ENCODE results near the gene TATDN2. TPM values are rescaled to one million over a fixed set of nuclear protein-coding genes. Genes with fewer than 3 reads are reported as not detected.

The TATDN2 gene
- total and polyA plus RNA-seq, 9 of the 15 experiments (the other 6 are each of a cell fraction or from before 2014, with no cell fraction given), result 5.2 to 44.7 (median 25.8) TPM

DNA sequence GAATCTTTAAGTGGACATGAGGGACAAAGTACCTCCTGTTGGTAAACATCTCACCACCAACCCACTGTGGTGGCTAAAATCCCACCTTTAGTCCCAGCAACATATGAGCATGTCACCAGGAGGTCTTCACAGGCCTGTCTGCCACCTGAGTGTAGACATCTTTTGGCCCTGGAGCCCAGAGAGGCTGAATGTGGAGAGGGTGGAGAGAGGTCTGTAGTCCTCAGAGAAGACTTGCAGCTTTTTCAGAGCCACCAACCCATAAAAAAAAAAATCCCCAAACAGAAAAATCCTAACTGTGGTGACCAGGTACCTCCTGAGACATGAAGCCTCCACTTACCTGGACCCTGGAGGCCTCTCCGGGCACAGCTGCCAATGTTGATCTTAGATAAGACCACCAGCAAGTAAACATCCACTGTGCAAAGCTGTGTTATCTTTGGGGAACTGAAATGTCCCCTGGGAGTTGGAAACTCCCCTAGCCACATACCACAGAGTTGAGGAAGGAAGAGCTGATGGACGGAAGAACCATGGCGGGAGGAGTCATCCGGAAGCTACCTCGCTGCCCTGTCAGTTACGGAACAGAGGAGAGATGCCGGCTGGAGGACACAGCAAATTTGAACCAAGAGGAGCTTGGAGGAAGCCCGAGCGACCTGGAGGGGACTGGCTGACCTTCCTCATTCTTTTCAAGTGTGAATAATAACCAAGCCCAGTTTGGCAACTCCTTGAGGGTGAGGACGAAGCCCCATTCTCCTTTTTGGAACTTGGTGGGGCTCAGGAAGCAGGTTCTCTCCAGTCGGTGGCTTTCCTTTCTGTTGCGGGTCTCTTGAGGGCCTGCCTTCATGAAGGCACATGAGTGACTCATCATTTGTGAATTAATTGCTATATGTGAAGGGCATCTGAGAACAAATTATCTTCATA is 44.5 kb downstream of the TATDN2 start, which contains the start of gene GHRL (continued):
- TF ChIP-seq HOMEZ (CRISPR knock-in tag; IDR thresholded peaks at IDR 0.05), result no peak
- 0 out of 2 replicates have a peak, but pooled peaks have one; percentile 50 for TF ChIP-seq ZNF584 (CRISPR knock-in tag; IDR thresholded peaks at IDR 0.05; ENCODE audit: low read depth)
- TF ChIP-seq L3MBTL2 (IDR thresholded peaks at IDR 0.05), result peak; percentile 57
- peak; percentile 71 for TF ChIP-seq SMARCA4 (IDR thresholded peaks at IDR 0.05)
- TF ChIP-seq ZBED1 (IDR thresholded peaks at IDR 0.05), result no peak
- peak; percentile 69 for TF ChIP-seq TEAD4 (IDR thresholded peaks at IDR 0.05; ENCODE audit: low read length)
- TF ChIP-seq TEAD4 (CRISPR knock-in tag; IDR thresholded peaks at IDR 0.05; ENCODE audit: borderline replicate concordance), result no peak
- no peak for TF ChIP-seq MTA2 (IDR thresholded peaks at IDR 0.05; ENCODE audit: low read depth)
- peak; percentile 56 for TF ChIP-seq MAFG (tag; conservative IDR thresholded peaks at IDR 0.05)
- TF ChIP-seq, protein P1, sequence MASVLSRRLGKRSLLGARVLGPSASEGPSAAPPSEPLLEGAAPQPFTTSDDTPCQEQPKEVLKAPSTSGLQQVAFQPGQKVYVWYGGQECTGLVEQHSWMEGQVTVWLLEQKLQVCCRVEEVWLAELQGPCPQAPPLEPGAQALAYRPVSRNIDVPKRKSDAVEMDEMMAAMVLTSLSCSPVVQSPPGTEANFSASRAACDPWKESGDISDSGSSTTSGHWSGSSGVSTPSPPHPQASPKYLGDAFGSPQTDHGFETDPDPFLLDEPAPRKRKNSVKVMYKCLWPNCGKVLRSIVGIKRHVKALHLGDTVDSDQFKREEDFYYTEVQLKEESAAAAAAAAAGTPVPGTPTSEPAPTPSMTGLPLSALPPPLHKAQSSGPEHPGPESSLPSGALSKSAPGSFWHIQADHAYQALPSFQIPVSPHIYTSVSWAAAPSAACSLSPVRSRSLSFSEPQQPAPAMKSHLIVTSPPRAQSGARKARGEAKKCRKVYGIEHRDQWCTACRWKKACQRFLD (CRISPR knock-in tag; IDR thresholded peaks at IDR 0.05), result peak; percentile 77
- TF ChIP-seq EP400 (IDR thresholded peaks at IDR 0.05), result peak; percentile 35
- TF ChIP-seq MAFF (IDR thresholded peaks at IDR 0.05; ENCODE audit: low read length), result peak; percentile 31; the same call in 1 of the 2 replicates
- peak; percentile 58 for TF ChIP-seq CBFA2T3 (IDR thresholded peaks at IDR 0.05)
- TF ChIP-seq, protein P2, sequence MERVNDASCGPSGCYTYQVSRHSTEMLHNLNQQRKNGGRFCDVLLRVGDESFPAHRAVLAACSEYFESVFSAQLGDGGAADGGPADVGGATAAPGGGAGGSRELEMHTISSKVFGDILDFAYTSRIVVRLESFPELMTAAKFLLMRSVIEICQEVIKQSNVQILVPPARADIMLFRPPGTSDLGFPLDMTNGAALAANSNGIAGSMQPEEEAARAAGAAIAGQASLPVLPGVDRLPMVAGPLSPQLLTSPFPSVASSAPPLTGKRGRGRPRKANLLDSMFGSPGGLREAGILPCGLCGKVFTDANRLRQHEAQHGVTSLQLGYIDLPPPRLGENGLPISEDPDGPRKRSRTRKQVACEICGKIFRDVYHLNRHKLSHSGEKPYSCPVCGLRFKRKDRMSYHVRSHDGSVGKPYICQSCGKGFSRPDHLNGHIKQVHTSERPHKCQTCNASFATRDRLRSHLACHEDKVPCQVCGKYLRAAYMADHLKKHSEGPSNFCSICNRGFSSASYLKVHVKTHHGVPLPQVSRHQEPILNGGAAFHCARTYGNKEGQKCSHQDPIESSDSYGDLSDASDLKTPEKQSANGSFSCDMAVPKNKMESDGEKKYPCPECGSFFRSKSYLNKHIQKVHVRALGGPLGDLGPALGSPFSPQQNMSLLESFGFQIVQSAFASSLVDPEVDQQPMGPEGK (CRISPR knock-in tag; IDR thresholded peaks at IDR 0.05; ENCODE audit: borderline replicate concordance), result no peak
- TF ChIP-seq YBX1 (IDR thresholded peaks at IDR 0.05), result no peak
- TF ChIP-seq PHF8 (IDR thresholded peaks at IDR 0.05; ENCODE audit: borderline replicate concordance, low read length), result peak; percentile 25; the same call in 1 of the 2 replicates
- no peak for TF ChIP-seq ZNF609 (CRISPR knock-in tag; IDR thresholded peaks at IDR 0.05; ENCODE audit: borderline replicate concordance)
- TF ChIP-seq SOX6 (IDR thresholded peaks at IDR 0.05), result peak; percentile 44; the same call in 1 of the 2 replicates

Measured in K562 (cell line).